K562 (cell line): ENCODE results near the gene LRRC61. TPM values are rescaled to one million over a fixed set of nuclear protein-coding genes. Genes with fewer than 3 reads are reported as not detected.
A peak's percentile ranks its signal among the peaks of the same experiment; 100 is the strongest.

Experiments used
- BDP1 ChIP-seq: IDR thresholded peaks from 3 replicates; pipeline ENCODE4 v1.6.1; 2011; ENCODE audit not compliant: insufficient read length, insufficient read depth
- CBFA2T2 ChIP-seq: fragments of 450-650 bp; conservative IDR thresholded peaks from 2 replicates; pipeline ENCODE4 v1.6.1; 2017; ENCODE audit warnings: mild to moderate bottlenecking
- CCNT2 ChIP-seq: IDR thresholded peaks from 2 replicates; pipeline ENCODE4 v1.6.1; 2011; ENCODE audit warnings: borderline replicate concordance, low read depth, mild to moderate bottlenecking, moderate library complexity, mixed read lengths, low read length; ENCODE audit not compliant: insufficient read length; ENCODE audit errors: extremely low read depth
- DMBX1 ChIP-seq: fragments of 250-450 bp; sonication (Bioruptor Pico); IDR thresholded peaks from 2 replicates; pipeline ENCODE4 v1.8.0; 2022; ENCODE audit warnings: inconsistent platforms, mild to moderate bottlenecking, moderate library complexity, borderline replicate concordance
- ELF2 ChIP-seq: fragments of 250-450 bp; sonication (Bioruptor Pico); IDR thresholded peaks from 2 replicates; pipeline ENCODE4 v1.5.0; 2021; ENCODE audit warnings: mild to moderate bottlenecking
- ETS2 ChIP-seq: IDR thresholded peaks from 2 replicates; pipeline ENCODE4 v1.6.1; 2016; ENCODE audit warnings: borderline replicate concordance, missing genetic modification characterization, mild to moderate bottlenecking, moderate library complexity, missing compliant biosample characterization; ENCODE audit not compliant: poor library complexity, severe bottlenecking
- GABPB2 ChIP-seq: fragments of 250-450 bp; sonication (Bioruptor Pico); conservative IDR thresholded peaks from 2 replicates; pipeline ENCODE4 v1.5.1; 2021; ENCODE audit warnings: mild to moderate bottlenecking
- GATAD2A ChIP-seq: fragments of 450-650 bp; IDR thresholded peaks from 2 replicates; pipeline ENCODE4 v1.6.1; 2017
- HDAC1 ChIP-seq, 2 experiments: fragments of 450-650 bp; IDR thresholded peaks; 2 replicates each; pipeline ENCODE4 v1.6.1; 2016 to 2017; ENCODE audit warnings: inconsistent platforms in 1 of 2, mild to moderate bottlenecking in 1 of 2, moderate library complexity in 1 of 2
- PML ChIP-seq: IDR thresholded peaks from 2 replicates; pipeline ENCODE4 v1.6.1; 2012; ENCODE audit warnings: low read length, inconsistent platforms
- RBM14 ChIP-seq: fragments of 200-400 bp; formaldehyde crosslinking; IDR thresholded peaks from 2 replicates; pipeline ENCODE4 v1.6.1; 2018; ENCODE audit warnings: low read depth, mild to moderate bottlenecking, low read length, moderate library complexity, borderline replicate concordance; ENCODE audit not compliant: insufficient read depth
- RBM15 ChIP-seq: fragments of 200-400 bp; formaldehyde crosslinking; IDR thresholded peaks from 2 replicates; pipeline ENCODE4 v1.6.1; 2018; ENCODE audit warnings: mild to moderate bottlenecking, low read length, moderate library complexity; ENCODE audit not compliant: insufficient read depth
- SAP30 ChIP-seq: fragments of 200-600 bp; sonication (generic); IDR thresholded peaks from 2 replicates; pipeline ENCODE4 v1.6.1; 2012; ENCODE audit warnings: borderline replicate concordance, low read depth, mild to moderate bottlenecking, moderate library complexity, low read length, control low read depth, inconsistent platforms; ENCODE audit not compliant: insufficient read depth, poor library complexity, severe bottlenecking
- SIN3B ChIP-seq: fragments of 450-650 bp; IDR thresholded peaks from 2 replicates; pipeline ENCODE4 v1.6.1; 2017; ENCODE audit warnings: low read depth, mild to moderate bottlenecking, moderate library complexity
- ZNF174 ChIP-seq: fragments of 250-450 bp; sonication (Bioruptor Pico); IDR thresholded peaks from 2 replicates; pipeline ENCODE4 v1.4.0; 2020; ENCODE audit warnings: mild to moderate bottlenecking
- ZNF23 ChIP-seq: fragments of 250-450 bp; sonication (Bioruptor Pico); IDR thresholded peaks from 2 replicates; pipeline ENCODE4 v1.4.0; 2020; ENCODE audit warnings: mild to moderate bottlenecking
- ZNF586 ChIP-seq: fragments of 450-650 bp; formaldehyde crosslinking; conservative IDR thresholded peaks from 2 replicates; pipeline ENCODE4 v1.4.0; 2020; ENCODE audit warnings: mild to moderate bottlenecking, moderate library complexity
- polyA plus RNA-seq, 8 experiments: library from polyadenylated mRNA; depleted of rRNA in 4 of 8; stranded (reverse) in 5 of 8; unstranded in 3 of 8; fragments of >200 nt; fragmentation: Nextera tagmentation in 2 of 8; fragmentation: Illumina TruSeq in 1 of 8; extraction: Ambion mirVana in 2 of 8; extraction: Trizol in 1 of 8; gene quantifications; 2 replicates each; pipeline versions ENCODE4 v1.2.1 to v1.2.3, GENCODE V29; 2011 to 2014; ENCODE audit warnings: inconsistent platforms in 1 of 8, missing spikeins in 1 of 8
- total RNA-seq, 7 experiments: library from RNA; depleted of rRNA in 6 of 7; stranded (reverse); fragments of >200 nt in 6 of 7; fragmentation: Illumina TruSeq in 2 of 7; extraction: Trizol in 2 of 7; gene quantifications; 2 replicates each; pipeline versions ENCODE4 v1.2.1 to v1.2.3, GENCODE V29; 2011 to 2021; ENCODE audit warnings: low replicate concordance in 1 of 7
- TF ChIP-seq, protein P1 (sequence below): IDR thresholded peaks from 2 replicates; pipeline ENCODE4 v1.6.1; 2012; ENCODE audit warnings: low read depth, low read length, improper control_type of control experiment, borderline replicate concordance
- TF ChIP-seq, protein P2 (sequence below), 3 experiments: IDR thresholded peaks in 2 of 3; conservative IDR thresholded peaks in 1 of 3; 2 replicates each; pipeline ENCODE4 v1.5.1; 2011 to 2012; ENCODE audit warnings: low read length in 3 of 3, mild to moderate bottlenecking in 3 of 3, control low read depth in 2 of 3, improper control_type of control experiment in 1 of 3, inconsistent platforms in 1 of 3, low read depth in 1 of 3, mixed read lengths in 1 of 3, moderate library complexity in 1 of 3; ENCODE audit not compliant: insufficient read depth in 2 of 3
- TF ChIP-seq, protein P3 (sequence below): fragments of 450-650 bp; formaldehyde crosslinking; IDR thresholded peaks from 2 replicates; pipeline ENCODE4 v1.4.0; 2020; ENCODE audit warnings: mild to moderate bottlenecking, moderate library complexity

The LRRC61 gene
- total and polyA plus RNA-seq, 9 of the 15 experiments (the other 6 are each of a cell fraction or from before 2014, with no cell fraction given), result 1.3 to 55.2 (median 35.2) TPM

DNA sequence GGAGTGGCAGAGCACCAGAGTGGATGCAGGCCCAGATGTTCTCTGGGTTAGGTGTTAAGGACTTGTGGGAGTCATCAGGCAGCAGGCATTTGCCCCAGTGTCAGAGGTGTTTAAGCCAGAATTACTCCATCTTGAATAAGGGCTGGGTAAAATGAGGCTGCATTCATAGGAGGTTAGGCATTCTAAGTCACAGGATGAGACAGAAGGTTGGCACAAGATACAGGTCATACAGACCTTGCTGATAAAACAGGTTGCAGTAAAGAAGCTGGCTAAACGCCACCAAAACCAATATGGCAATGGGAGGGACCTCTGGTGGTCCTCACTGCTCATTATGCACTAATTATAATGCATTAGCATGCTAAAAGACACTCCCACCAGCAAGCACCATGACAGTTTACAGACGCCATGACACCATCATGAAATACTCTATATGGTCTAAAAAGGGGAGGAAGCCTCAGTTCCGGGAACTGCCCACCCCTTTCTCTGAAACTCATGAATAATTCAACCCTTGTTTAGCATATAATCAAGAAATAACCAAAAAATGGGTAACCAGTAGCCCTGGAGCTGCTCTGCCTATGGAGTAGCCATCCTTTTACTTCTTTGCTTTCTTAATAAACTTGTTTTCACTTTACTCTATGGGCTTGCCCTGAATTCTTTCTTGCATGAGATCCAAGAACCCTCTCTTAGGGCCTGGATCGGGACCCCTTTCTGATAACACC lies 882 bp upstream of the LRRC61 start (continued):
- TF ChIP-seq RBM14, result no peak
- no peak for TF ChIP-seq SAP30
- TF ChIP-seq CBFA2T2, result no peak
- TF ChIP-seq, protein P1, sequence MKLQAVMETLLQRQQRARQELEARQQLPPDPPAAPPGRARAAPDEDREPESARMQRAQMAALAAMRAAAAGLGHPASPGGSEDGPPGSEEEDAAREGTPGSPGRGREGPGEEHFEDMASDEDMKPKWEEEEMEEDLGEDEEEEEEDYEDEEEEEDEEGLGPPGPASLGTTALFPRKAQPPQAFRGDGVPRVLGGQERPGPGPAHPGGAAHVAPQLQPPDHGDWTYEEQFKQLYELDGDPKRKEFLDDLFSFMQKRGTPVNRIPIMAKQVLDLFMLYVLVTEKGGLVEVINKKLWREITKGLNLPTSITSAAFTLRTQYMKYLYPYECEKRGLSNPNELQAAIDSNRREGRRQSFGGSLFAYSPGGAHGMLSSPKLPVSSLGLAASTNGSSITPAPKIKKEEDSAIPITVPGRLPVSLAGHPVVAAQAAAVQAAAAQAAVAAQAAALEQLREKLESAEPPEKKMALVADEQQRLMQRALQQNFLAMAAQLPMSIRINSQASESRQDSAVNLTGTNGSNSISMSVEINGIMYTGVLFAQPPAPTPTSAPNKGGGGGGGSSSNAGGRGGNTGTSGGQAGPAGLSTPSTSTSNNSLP, result no peak; the same call in 1 of the 2 replicates
- peak; percentile 93; the same call in 1 of the 2 replicates for TF ChIP-seq DMBX1 (CRISPR knock-in tag)
- 0 out of 2 replicates have a peak, but pooled peaks have one; percentile 13 for TF ChIP-seq ZNF174 (CRISPR knock-in tag)
- TF ChIP-seq BDP1, result no peak
- peak; percentile 76; the same call in 1 of the 2 replicates for TF ChIP-seq GATAD2A
- no peak for TF ChIP-seq PML
- TF ChIP-seq ELF2 (CRISPR knock-in tag), result peak; percentile 70
- no peak for TF ChIP-seq ZNF586
- TF ChIP-seq ZNF23 (CRISPR knock-in tag), result no peak
- TF ChIP-seq ETS2 (tag), result peak; percentile 81
- no peak for TF ChIP-seq CCNT2
- TF ChIP-seq RBM15, result no peak
- TF ChIP-seq SIN3B, result no peak
- 0 out of 2 replicates have a peak, but pooled peaks have one; percentile 61 for TF ChIP-seq GABPB2 (CRISPR knock-in tag)
- TF ChIP-seq, protein P2, sequence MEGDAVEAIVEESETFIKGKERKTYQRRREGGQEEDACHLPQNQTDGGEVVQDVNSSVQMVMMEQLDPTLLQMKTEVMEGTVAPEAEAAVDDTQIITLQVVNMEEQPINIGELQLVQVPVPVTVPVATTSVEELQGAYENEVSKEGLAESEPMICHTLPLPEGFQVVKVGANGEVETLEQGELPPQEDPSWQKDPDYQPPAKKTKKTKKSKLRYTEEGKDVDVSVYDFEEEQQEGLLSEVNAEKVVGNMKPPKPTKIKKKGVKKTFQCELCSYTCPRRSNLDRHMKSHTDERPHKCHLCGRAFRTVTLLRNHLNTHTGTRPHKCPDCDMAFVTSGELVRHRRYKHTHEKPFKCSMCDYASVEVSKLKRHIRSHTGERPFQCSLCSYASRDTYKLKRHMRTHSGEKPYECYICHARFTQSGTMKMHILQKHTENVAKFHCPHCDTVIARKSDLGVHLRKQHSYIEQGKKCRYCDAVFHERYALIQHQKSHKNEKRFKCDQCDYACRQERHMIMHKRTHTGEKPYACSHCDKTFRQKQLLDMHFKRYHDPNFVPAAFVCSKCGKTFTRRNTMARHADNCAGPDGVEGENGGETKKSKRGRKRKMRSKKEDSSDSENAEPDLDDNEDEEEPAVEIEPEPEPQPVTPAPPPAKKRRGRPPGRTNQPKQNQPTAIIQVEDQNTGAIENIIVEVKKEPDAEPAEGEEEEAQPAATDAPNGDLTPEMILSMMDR (IDR thresholded peaks at IDR 0.05 in 2 of 3, conservative IDR thresholded peaks at IDR 0.05 in 1 of 3; ENCODE audit: insufficient read depth in 2 of 3, low read depth in 1 of 3, low read length in 3 of 3), result no peak
- TF ChIP-seq, protein P3, sequence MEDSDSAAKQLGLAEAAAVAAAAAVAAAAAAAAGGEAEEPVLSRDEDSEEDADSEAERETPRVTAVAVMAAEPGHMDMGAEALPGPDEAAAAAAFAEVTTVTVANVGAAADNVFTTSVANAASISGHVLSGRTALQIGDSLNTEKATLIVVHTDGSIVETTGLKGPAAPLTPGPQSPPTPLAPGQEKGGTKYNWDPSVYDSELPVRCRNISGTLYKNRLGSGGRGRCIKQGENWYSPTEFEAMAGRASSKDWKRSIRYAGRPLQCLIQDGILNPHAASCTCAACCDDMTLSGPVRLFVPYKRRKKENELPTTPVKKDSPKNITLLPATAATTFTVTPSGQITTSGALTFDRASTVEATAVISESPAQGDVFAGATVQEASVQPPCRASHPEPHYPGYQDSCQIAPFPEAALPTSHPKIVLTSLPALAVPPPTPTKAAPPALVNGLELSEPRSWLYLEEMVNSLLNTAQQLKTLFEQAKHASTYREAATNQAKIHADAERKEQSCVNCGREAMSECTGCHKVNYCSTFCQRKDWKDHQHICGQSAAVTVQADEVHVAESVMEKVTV (CRISPR knock-in tag), result no peak
- peak in 1 of 2 experiments; percentile 47; a peak in 1 of 4 replicates for TF ChIP-seq HDAC1 (IDR thresholded peaks at IDR 0.05)
